ENCODE data around the gene SP9.

The SP9 gene

DNA sequence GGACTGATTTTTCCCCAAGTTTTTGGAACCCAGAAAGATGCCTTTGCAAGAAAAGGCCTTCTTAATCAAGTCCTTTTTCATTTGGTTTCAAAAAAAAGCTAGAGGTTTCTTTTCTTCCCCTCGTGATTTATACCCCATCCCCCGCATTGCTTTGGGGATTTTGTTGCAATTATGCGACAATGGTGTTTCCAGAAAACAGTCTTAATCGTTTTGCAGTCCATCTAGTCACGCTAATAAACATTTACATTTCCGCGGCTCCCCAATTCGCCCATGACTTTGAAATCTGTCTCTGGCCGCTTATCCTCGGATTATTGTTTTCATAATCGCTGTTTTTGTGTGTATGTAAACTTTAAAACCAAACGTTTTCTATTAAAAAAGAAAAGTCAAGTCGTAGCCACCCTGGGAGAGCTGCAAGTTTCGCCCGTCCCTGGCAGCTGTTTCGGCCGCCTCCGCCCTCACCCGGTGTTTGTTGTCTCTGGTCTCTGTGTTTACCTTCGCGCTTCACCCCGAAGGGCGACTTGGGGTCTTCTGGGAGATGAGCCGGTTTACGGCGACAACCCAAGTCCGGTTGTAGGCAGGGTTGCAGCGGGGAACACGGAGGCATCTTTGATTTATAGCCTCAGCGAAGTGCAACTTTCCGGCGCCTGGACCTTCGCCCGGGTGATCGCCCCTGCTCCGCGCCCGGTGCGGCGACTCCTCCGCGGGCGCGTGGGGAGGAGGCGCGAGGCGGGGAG is 667 bp downstream of the SP9 start:
- Histone ChIP-seq H3K36me3 (no peaks in the 10 kb centered on the region), H3K9me3 (no peaks in the 10 kb centered on the region), H3K4me1 (ENCODE audit: control insufficient read depth in 1 of 2, insufficient read depth in 1 of 2, low read depth in 1 of 2, low read length in 1 of 2) (peaks cover 56 to 71% of the 10 kb centered on the region in 2 experiments), H3K4me3 (ENCODE audit: low read depth in 1 of 2, low read length in 1 of 2) (peak overlapping the region; percentile 53 to 71), H3K27ac (no peak overlapping the region), H3K27me3 (peaks cover 100% of the 10 kb centered on the region)
- no peak for TF ChIP-seq CTCF (IDR thresholded peaks at IDR 0.05)

DNA sequence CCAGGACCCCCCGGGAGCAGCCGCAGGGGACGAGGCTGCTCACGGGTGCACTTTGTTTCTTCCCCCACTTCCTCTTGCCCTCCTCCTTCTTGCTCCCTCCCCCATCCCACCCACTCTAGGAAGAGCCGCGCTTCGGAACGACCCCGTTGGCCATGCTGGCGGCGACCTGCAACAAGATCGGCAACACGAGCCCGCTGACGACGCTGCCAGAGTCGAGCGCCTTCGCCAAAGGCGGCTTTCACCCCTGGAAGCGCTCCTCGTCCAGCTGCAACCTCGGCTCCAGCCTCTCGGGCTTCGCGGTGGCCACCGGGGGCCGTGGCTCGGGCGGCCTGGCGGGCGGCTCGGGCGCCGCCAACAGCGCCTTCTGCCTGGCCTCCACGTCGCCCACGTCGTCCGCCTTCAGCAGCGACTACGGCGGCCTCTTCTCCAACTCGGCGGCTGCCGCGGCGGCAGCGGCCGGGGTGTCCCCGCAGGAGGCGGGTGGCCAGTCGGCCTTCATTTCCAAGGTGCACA is 1.3 kb downstream of the SP9 start:
- no peaks in the 10 kb centered on the region for H3K36me3 ChIP-seq
- H3K4me3 ChIP-seq (ENCODE audit: low read depth in 1 of 2, low read length in 1 of 2), result peak overlapping the region; percentile 53 to 71
- peaks cover 62 to 78% of the 10 kb centered on the region in 2 experiments for H3K4me1 ChIP-seq (ENCODE audit: control insufficient read depth in 1 of 2, insufficient read depth in 1 of 2, low read depth in 1 of 2, low read length in 1 of 2)
- no peaks in the 10 kb centered on the region for H3K9me3 ChIP-seq
- no peak overlapping the region for H3K27ac ChIP-seq
- TF ChIP-seq CTCF (IDR thresholded peaks at IDR 0.05), result no peak
- H3K27me3 ChIP-seq, result peaks cover 100% of the 10 kb centered on the region

DNA sequence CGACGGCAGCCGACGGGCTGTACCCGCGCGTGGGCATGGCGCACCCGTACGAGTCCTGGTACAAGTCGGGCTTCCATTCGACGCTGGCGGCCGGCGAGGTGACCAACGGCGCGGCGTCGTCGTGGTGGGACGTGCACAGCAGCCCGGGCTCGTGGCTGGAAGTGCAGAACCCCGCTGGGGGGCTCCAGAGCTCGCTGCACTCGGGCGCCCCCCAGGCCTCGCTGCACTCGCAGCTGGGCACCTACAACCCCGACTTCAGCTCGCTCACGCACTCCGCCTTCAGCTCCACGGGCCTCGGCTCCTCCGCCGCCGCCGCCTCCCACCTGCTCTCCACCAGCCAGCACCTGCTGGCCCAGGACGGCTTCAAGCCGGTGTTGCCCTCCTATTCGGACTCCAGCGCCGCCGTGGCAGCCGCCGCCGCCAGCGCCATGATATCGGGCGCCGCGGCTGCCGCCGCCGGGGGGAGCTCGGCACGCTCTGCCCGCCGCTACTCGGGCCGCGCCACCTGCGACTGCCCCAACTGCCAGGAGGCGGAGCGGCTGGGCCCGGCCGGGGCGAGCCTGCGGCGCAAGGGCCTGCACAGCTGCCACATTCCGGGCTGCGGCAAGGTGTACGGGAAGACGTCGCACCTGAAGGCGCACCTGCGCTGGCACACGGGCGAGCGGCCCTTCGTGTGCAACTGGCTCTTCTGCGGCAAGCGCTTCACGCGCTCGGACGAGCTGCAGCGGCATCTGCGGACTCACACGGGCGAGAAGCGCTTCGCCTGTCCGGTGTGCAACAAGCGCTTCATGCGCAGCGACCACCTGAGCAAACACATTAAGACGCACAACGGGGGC is 2.0 kb downstream of the SP9 start:
- Histone ChIP-seq H3K27me3 (peaks cover 100% of the 10 kb centered on the region), H3K4me1 (ENCODE audit: control insufficient read depth in 1 of 2, insufficient read depth in 1 of 2, low read depth in 1 of 2, low read length in 1 of 2) (peaks cover 69 to 84% of the 10 kb centered on the region in 2 experiments), H3K27ac (peak overlapping the region; percentile 6), H3K9me3 (no peaks in the 10 kb centered on the region), H3K36me3 (no peaks in the 10 kb centered on the region), H3K4me3 (ENCODE audit: low read depth in 1 of 2, low read length in 1 of 2) (peak overlapping the region; percentile 53 to 71)
- no peak for TF ChIP-seq CTCF (IDR thresholded peaks at IDR 0.05)

GRCh38 chr2:174337337-174338146 is 2.8 kb downstream of the SP9 start:
- Histone ChIP-seq H3K36me3 (no peaks in the 10 kb centered on the region), H3K4me3 (ENCODE audit: low read depth in 1 of 2, low read length in 1 of 2) (peak overlapping the region; percentile 53 to 71), H3K9me3 (no peaks in the 10 kb centered on the region), H3K27ac (no peak overlapping the region), H3K4me1 (ENCODE audit: control insufficient read depth in 1 of 2, insufficient read depth in 1 of 2, low read depth in 1 of 2, low read length in 1 of 2) (peaks cover 75 to 86% of the 10 kb centered on the region in 2 experiments), H3K27me3 (peaks cover 100% of the 10 kb centered on the region)
- no peak for TF ChIP-seq CTCF (IDR thresholded peaks at IDR 0.05)

DNA sequence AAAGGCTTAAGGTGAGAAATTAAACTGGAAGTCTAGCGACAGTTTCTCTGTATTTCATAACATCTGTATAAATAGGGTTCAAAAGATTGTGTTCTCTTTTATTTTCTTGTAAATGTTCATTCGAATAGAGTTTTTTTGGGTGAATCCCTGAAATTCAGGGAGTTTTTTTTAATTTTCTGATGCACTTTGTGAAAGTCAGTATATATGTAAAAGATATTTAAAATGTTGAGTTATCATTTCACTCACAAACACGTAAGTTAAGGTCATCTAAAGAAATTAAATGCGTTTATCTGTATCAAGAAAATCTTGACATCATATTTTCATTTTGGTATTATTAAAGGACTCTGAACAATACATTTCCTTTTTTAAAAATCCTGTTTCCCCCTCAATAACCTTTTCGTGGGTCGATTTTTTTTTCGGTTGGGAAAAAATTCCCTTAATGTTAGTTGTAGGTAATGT is 3.4 kb downstream of the SP9 start:
- Histone ChIP-seq H3K9me3 (no peaks in the 10 kb centered on the region), H3K27ac (no peak overlapping the region), H3K4me3 (ENCODE audit: low read depth in 1 of 2, low read length in 1 of 2) (peak overlapping the region in 1 of 2 experiments; percentile 71), H3K27me3 (peaks cover 100% of the 10 kb centered on the region), H3K36me3 (no peaks in the 10 kb centered on the region), H3K4me1 (ENCODE audit: control insufficient read depth in 1 of 2, insufficient read depth in 1 of 2, low read depth in 1 of 2, low read length in 1 of 2) (peaks cover 75 to 86% of the 10 kb centered on the region in 2 experiments)
- no peak for TF ChIP-seq CTCF (IDR thresholded peaks at IDR 0.05)
